Psoas muscle (tissue), 8 donors: ENCODE results near the gene OAF. TPM values are rescaled to one million over a fixed set of nuclear protein-coding genes. Genes with fewer than 3 reads are reported as not detected.

ENCODE experiments used
- ATAC-seq, 4 donors: fragments of 200-7000 bp; cut with Tn5 transposase; one replicate each; pipeline ENCODE4 v1.9.1; 2020; ENCODE audit warnings: moderate library complexity in 3 of 4, mild to moderate bottlenecking in 2 of 4
- DNase-seq, 2 donors: peaks; one replicate each; pipeline ENCODE4 v3.0.0-alpha.2; 2020
- H3K27ac ChIP-seq: fragments of 200-600 bp; one replicate; pipeline ENCODE4 v1.8.0; 2022
- H3K27me3 ChIP-seq, 3 donors: fragments of 200-600 bp in 1 of 3; one replicate each; pipeline versions ENCODE4 v1.6.1 to v1.8.0; 2013 to 2022; ENCODE audit warnings: low read length in 2 of 3, mild to moderate bottlenecking in 2 of 3, moderate library complexity in 1 of 3; ENCODE audit not compliant: insufficient read depth in 3 of 3
- H3K36me3 ChIP-seq, 2 donors: fragments of 200-600 bp in 1 of 2; one replicate each; pipeline versions ENCODE4 v1.6.1 to v1.8.0; 2013 to 2022; ENCODE audit warnings: low read depth in 1 of 2, mild to moderate bottlenecking in 1 of 2, moderate library complexity in 1 of 2; ENCODE audit not compliant: insufficient read depth in 1 of 2
- H3K4me1 ChIP-seq: fragments of 200-600 bp; one replicate; pipeline ENCODE4 v1.8.0; 2022
- H3K4me3 ChIP-seq: fragments of 200-600 bp; one replicate; pipeline ENCODE4 v1.8.0; 2022; ENCODE audit warnings: mild to moderate bottlenecking
- H3K9me3 ChIP-seq: fragments of 200-600 bp; one replicate; pipeline ENCODE4 v1.8.0; 2022
- CTCF ChIP-seq: fragments of 200-600 bp; IDR thresholded peaks from one replicate; pipeline ENCODE4 v1.8.0; 2022; ENCODE audit warnings: antibody characterized with exemption
- WGBS, 3 donors: extraction: QIAGEN DNeasy Blood & Tissue Kit; methylation state at CpG; one replicate each; pipeline versions ENCODE4 v1.1.6 to v1.1.7; 2013; 5-methylcytosine and 5-hydroxymethylcytosine counted together
- intact Hi-C, 2 donors: fragments of 100-400 bp; cut with DNase I; formaldehyde crosslinking; loops; one replicate each; pipeline versions ENCODE4 v1.11.0 to v1.14.2; 2022
- polyA plus RNA-seq, 3 donors: library from polyadenylated mRNA; stranded (reverse); fragments of 200-250 nt; gene quantifications; one replicate each; pipeline ENCODE4 v1.2.3, GENCODE V29; 2013
- total RNA-seq, 4 donors: library from RNA; stranded (reverse); fragmentation: NEBNext Ultra II Directional in 2 of 4; extraction: Animal tissue kit (Norgen Biotek cat#: 25700) in 2 of 4; gene quantifications; one replicate each; pipeline versions ENCODE4 v1.2.1 to v1.2.4, GENCODE V29; 2021 to 2023
- donor health status: healthy with polysubstance abuse.
- donor health status: DM: no; HTN: no; CAD: no; lungs with moderate emphysema.
- donor health status: Bipolar disorder and iron deficiency.
- donor health status: healthy.
- donor health status: DM: yes; HTN: yes; CAD: no.
- donor health status: DM: no; HTN: no; CAD: no.
- donor health status: DM: no; HTN: no; CAD: no.
- donor health status: DM: yes; HTN: yes; CAD: no.

OAF gene
- total and polyA plus RNA-seq, 7 donors: 3.2 to 15.3 (median 8.1) TPM

DNA sequence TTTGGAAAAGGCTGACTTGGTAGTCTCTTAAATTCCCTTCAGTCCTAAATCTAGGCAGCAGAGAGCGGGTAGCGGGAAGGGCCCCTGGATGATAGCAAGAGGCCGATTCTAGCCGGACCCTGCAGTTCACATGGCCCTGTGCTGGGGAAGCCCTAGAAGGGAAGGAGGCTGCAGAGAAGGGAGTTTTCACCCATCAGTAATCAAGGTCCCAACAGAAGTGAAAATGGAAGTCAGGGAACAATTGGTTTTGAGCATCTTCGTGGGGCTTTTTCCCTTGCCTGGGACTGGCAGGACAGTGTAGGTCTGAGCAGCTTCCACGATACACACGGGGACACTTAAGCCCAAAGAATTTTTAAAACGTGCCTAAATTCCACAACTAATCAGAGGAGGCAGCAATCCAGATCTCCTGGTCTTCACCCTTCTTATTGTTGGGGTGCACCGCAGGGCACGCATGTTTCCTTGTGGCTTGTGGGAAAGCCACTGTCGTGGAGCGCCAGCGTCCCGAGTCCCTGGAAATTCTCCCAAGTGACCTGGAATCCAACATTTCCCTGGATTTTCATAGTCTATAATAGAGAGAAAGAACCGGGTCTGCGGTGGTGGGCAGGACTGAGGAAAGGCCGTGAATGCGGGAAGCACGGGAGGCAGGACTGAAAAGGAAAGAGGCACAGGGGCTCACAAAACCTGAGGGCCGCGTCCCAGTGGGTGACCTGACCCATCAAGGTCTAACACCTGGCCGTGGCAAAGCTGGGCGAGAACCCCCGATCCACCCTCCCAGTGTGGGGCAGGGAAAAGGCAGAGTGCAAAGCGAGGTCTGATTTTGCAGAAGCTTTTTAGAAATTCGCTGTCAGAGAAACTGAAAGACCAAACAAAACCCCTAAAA is 846 bp upstream of the OAF start:
- peak in 1 of 4 donors; percentile 2 for ATAC-seq
- no peaks in the 10 kb centered on the region for H3K9me3 ChIP-seq
- peak; percentile 1 for TF ChIP-seq CTCF
- peak overlapping the region; percentile 68 for H3K4me3 ChIP-seq
- H3K27me3 ChIP-seq: peaks cover 0 to 37% (median 3%) of the 10 kb centered on the region in 3 donors
- H3K36me3 ChIP-seq: no peaks in the 10 kb centered on the region
- peaks cover 9% of the 10 kb centered on the region for H3K4me1 ChIP-seq
- WGBS, 3 donors: 12 to 21% (median 14%) methylated on average over 26 of the region's 26 CpGs
- no peak for DNase-seq
- peak overlapping the region; percentile 36 for H3K27ac ChIP-seq
- intact Hi-C loops: no loop called here

GRCh38 chr11:120211522-120212258 is 858 bp downstream of the OAF start:
- 29 to 40% (median 31%) methylated on average over 18 of the region's 18 CpGs for WGBS, 3 donors
- intact Hi-C loops: no loop called here
- Histone ChIP-seq H3K4me3 (peak overlapping the region; percentile 68), H3K27ac (peak overlapping the region; percentile 23), H3K4me1 (peaks cover 9% of the 10 kb centered on the region), H3K27me3 (peaks cover 0 to 23% (median 3%) of the 10 kb centered on the region in 3 donors), H3K9me3 (no peaks in the 10 kb centered on the region), H3K36me3 (no peaks in the 10 kb centered on the region)
- ATAC-seq: no peak
- no peak for TF ChIP-seq CTCF
- DNase-seq: no peak

- no peak for DNase-seq
- WGBS, 3 donors: 57 to 68% (median 60%) methylated on average over 12 to 13 of the region's 13 CpGs
- ATAC-seq: no peak
- H3K4me1 ChIP-seq: peaks cover 9% of the 10 kb centered on the region
- H3K4me3 ChIP-seq: peak overlapping the region; percentile 68
- no peaks in the 10 kb centered on the region for H3K9me3 ChIP-seq
- H3K27me3 ChIP-seq: peaks cover 0 to 22% (median 3%) of the 10 kb centered on the region in 3 donors
- intact Hi-C loops: no loop called here
- no peak overlapping the region for H3K27ac ChIP-seq
- no peak for TF ChIP-seq CTCF
- no peaks in the 10 kb centered on the region for H3K36me3 ChIP-seq
Measured at GRCh38 chr11:120212259-120212878, 1.5 kb downstream of the OAF start.

- peaks cover 0 to 21% (median 3%) of the 10 kb centered on the region in 3 donors for H3K27me3 ChIP-seq
- intact Hi-C loops: no loop called here
- DNase-seq (no peak), ATAC-seq (no peak)
- 70 to 89% (median 84%) methylated on average over 2 of the region's 2 CpGs for WGBS, 3 donors
- H3K9me3 ChIP-seq: no peaks in the 10 kb centered on the region
- H3K4me3 ChIP-seq: peak overlapping the region; percentile 68
- H3K27ac ChIP-seq: no peak overlapping the region
- no peak for TF ChIP-seq CTCF
- no peaks in the 10 kb centered on the region for H3K36me3 ChIP-seq
- peaks cover 9% of the 10 kb centered on the region for H3K4me1 ChIP-seq
Measured at GRCh38 chr11:120212926-120213325, 2.1 kb downstream of the OAF start.
